Measurements from ENCODE around the gene EPHB3.

DNA sequence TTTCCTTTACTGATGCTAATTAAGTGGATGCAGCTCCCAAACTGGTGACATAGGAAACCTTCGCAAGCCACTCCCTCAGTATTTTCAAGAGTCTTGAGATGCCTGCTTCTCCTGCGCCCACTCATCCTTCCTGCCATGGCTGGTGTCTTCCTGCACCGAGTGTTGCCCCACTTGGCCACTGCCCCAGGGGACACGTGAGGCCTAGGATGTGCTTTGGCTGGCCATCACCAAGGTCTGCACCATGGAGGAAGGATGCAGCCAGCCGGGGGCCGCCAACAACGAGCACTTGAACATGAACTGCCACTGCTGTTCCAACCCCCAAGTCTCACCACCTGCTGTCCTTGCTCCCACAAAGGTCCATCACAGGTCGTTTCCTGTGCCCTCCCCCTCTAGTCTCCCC lies 34.1 kb downstream of the EPHB3 start:
- TF ChIP-seq POLR2A (IDR thresholded peaks at IDR 0.05; ENCODE audit: extremely low read depth, insufficient read length) (no peak), MAX (IDR thresholded peaks at IDR 0.05; ENCODE audit: low read depth, low read length) (no peak)
- TF ChIP-seq, protein P1, sequence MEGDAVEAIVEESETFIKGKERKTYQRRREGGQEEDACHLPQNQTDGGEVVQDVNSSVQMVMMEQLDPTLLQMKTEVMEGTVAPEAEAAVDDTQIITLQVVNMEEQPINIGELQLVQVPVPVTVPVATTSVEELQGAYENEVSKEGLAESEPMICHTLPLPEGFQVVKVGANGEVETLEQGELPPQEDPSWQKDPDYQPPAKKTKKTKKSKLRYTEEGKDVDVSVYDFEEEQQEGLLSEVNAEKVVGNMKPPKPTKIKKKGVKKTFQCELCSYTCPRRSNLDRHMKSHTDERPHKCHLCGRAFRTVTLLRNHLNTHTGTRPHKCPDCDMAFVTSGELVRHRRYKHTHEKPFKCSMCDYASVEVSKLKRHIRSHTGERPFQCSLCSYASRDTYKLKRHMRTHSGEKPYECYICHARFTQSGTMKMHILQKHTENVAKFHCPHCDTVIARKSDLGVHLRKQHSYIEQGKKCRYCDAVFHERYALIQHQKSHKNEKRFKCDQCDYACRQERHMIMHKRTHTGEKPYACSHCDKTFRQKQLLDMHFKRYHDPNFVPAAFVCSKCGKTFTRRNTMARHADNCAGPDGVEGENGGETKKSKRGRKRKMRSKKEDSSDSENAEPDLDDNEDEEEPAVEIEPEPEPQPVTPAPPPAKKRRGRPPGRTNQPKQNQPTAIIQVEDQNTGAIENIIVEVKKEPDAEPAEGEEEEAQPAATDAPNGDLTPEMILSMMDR (IDR thresholded peaks at IDR 0.05; ENCODE audit: low read depth, low read length): no peak

All from NB4 (cell line).